ENCODE results near the gene FBXL7. TPM values are rescaled to one million over a fixed set of nuclear protein-coding genes. Genes with fewer than 3 reads are reported as not detected.

FBXL7 gene
- total RNA-seq, 2 donors from 2014 or later: 21.1 to 31.7 TPM

DNA sequence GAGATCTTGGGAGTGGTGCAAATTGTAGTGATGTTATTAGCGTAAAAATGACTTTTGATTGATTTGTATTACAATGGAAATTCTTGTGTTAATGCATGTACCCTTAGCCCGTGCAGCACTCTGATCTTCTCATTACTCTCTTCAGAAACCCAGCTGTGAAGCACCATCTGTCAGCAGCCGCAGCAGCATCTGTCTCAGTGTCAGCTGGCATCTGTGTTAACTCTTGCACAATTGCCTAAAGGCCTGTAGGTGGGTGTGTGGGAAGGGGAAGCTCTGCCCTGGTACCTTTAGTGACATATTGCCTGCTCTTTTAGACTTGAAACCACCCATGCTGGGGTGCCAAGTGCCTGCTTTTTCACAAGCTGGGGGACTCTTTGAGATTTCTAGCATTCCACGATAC, 101.3 kb downstream of the FBXL7 start:
- ATAC-seq (ENCODE audit: insufficient number of reproducible peaks, low FRiP score, low read depth): no peak

GRCh38 chr5:15601853-15602252, 101.9 kb downstream of the FBXL7 start:
- peaks cover 3 to 9% of the 10 kb centered on the region in 2 donors for H3K4me1 ChIP-seq (ENCODE audit: control insufficient read depth in 1 of 2, low read depth in 2 of 2)
- no peak overlapping the region for H3K4me3 ChIP-seq
- H3K27ac ChIP-seq: no peak overlapping the region
- TF ChIP-seq, protein P1, sequence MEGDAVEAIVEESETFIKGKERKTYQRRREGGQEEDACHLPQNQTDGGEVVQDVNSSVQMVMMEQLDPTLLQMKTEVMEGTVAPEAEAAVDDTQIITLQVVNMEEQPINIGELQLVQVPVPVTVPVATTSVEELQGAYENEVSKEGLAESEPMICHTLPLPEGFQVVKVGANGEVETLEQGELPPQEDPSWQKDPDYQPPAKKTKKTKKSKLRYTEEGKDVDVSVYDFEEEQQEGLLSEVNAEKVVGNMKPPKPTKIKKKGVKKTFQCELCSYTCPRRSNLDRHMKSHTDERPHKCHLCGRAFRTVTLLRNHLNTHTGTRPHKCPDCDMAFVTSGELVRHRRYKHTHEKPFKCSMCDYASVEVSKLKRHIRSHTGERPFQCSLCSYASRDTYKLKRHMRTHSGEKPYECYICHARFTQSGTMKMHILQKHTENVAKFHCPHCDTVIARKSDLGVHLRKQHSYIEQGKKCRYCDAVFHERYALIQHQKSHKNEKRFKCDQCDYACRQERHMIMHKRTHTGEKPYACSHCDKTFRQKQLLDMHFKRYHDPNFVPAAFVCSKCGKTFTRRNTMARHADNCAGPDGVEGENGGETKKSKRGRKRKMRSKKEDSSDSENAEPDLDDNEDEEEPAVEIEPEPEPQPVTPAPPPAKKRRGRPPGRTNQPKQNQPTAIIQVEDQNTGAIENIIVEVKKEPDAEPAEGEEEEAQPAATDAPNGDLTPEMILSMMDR (IDR thresholded peaks at IDR 0.05): no peak
- no peak for DNase-seq (ENCODE audit: low spot score)
- no peaks in the 10 kb centered on the region for H3K36me3 ChIP-seq
- ATAC-seq (ENCODE audit: insufficient number of reproducible peaks, low FRiP score, low read depth): no peak
- no peaks in the 10 kb centered on the region for H3K9me3 ChIP-seq
- no peaks in the 10 kb centered on the region for H3K27me3 ChIP-seq (replicated peaks; ENCODE audit: insufficient read depth)

More for the DNA sequence above, 101.3 kb downstream of the FBXL7 start:
- H3K4me1 ChIP-seq (ENCODE audit: control insufficient read depth in 1 of 2, low read depth in 2 of 2): peaks cover 3 to 9% of the 10 kb centered on the region in 2 donors
- no peak overlapping the region for H3K4me3 ChIP-seq
- no peak for DNase-seq (ENCODE audit: low spot score)
- no peaks in the 10 kb centered on the region for H3K36me3 ChIP-seq
- no peak overlapping the region for H3K27ac ChIP-seq
- no peaks in the 10 kb centered on the region for H3K9me3 ChIP-seq
- H3K27me3 ChIP-seq (replicated peaks; ENCODE audit: insufficient read depth): no peaks in the 10 kb centered on the region
- TF ChIP-seq, protein P1 (IDR thresholded peaks at IDR 0.05): no peak

DNA sequence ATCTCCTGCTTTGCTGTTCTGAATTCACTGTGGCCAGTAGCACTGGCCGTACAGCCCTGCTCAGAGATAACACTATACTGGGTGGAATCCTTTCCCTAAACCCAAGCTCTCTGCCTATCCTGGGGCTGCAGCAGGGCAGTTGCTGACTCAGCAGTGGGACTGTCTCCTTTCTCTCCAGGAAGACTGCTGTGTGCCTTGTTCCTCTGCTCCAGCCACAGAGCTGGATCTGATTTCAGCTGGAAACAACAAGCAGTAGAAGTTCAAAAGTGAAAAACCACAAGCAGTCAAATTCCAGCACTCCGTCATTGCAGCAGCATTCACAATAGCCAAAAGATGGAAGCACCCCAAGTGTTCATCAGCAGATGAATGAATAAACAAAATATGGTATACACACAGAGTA, 105.0 kb downstream of the FBXL7 start:
- H3K9me3 ChIP-seq: no peaks in the 10 kb centered on the region
- H3K4me3 ChIP-seq: no peak overlapping the region
- no peaks in the 10 kb centered on the region for H3K27me3 ChIP-seq (replicated peaks; ENCODE audit: insufficient read depth)
- H3K36me3 ChIP-seq: no peaks in the 10 kb centered on the region
- ATAC-seq (ENCODE audit: insufficient number of reproducible peaks, low FRiP score, low read depth): no peak
- TF ChIP-seq, protein P1 (IDR thresholded peaks at IDR 0.05): no peak
- H3K27ac ChIP-seq: no peak overlapping the region
- peaks cover 0 to 2% of the 10 kb centered on the region in 2 donors for H3K4me1 ChIP-seq (ENCODE audit: control insufficient read depth in 1 of 2, low read depth in 2 of 2)
- no peak for DNase-seq (ENCODE audit: low spot score)

DNA sequence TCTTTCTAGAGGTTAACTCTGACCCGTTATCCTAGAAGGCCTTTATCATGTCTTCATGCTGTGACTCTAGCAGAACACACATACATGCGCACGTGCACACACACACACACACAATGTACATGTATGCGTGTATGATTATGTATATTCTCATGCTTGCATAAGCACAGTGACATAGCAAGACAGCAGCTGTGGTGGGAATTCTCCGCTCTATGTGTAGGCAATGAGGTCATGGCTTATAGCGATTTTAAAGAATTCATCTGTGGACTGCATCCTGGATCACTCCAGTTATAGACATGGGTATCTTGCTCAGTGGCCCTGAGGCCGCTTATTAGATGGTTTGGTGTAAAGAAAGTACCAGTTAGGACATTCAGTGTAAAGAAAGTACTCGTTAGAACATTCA, 106.2 kb downstream of the FBXL7 start:
- H3K9me3 ChIP-seq: no peaks in the 10 kb centered on the region
- H3K27ac ChIP-seq: no peak overlapping the region
- no peak for ATAC-seq (ENCODE audit: insufficient number of reproducible peaks, low FRiP score, low read depth)

DNA sequence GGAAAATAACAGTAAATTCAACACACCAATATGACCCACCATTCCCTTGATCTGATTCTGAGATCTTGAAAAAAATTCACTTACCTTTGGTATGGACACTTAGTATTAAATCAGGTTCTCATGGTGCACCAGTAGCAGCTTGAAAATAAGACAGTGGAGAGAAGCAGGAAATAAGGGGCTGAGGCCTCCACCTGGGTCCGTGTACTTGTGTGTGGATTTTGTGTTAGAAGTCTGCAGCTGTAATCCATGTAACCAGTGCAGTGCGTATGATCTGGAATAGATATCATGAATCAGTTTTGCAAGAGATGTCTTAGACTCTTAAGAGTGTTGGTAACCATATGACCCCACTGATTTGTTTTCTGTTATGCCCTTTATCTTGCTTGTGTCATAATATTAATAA, 107.1 kb downstream of the FBXL7 start:
- DNase-seq (ENCODE audit: low spot score) (no peak), ATAC-seq (ENCODE audit: insufficient number of reproducible peaks, low FRiP score, low read depth) (no peak)
- Histone ChIP-seq H3K27me3 (replicated peaks; ENCODE audit: insufficient read depth) (no peaks in the 10 kb centered on the region), H3K27ac (no peak overlapping the region), H3K36me3 (no peaks in the 10 kb centered on the region), H3K9me3 (no peaks in the 10 kb centered on the region), H3K4me1 (ENCODE audit: control insufficient read depth in 1 of 2, low read depth in 2 of 2) (peaks cover 0 to 2% of the 10 kb centered on the region in 2 donors), H3K4me3 (no peak overlapping the region)
- TF ChIP-seq, protein P1 (IDR thresholded peaks at IDR 0.05): no peak

More for the DNA sequence above, 106.2 kb downstream of the FBXL7 start:
- H3K4me1 ChIP-seq (ENCODE audit: control insufficient read depth in 1 of 2, low read depth in 2 of 2): no peaks in the 10 kb centered on the region
- no peak for DNase-seq (ENCODE audit: low spot score)
- TF ChIP-seq, protein P1 (IDR thresholded peaks at IDR 0.05): no peak
- no peaks in the 10 kb centered on the region for H3K27me3 ChIP-seq (replicated peaks; ENCODE audit: insufficient read depth)
- H3K4me3 ChIP-seq: no peak overlapping the region
- no peaks in the 10 kb centered on the region for H3K36me3 ChIP-seq

All from thoracic aorta (tissue), 2 donors.